GM18907 (cell line): ENCODE results near the gene MYO5A.
"Not testable (repeated sequence)": the region's sequence is repeated elsewhere in the genome, so short reads cannot be mapped to it uniquely, and the experiment has no call there.

Experiments used
- ATAC-seq: cut with Tn5 transposase; IDR thresholded peaks from one replicate; pipeline ENCODE4 v1.9.1; 2021; ENCODE audit warnings: mild to moderate bottlenecking, moderate library complexity; ENCODE audit not compliant: unreplicated experiment

The MYO5A gene

GRCh38 chr15:52466134-52466701, 62.5 kb downstream of the MYO5A start:
- ATAC-seq, result peak; percentile 88

DNA sequence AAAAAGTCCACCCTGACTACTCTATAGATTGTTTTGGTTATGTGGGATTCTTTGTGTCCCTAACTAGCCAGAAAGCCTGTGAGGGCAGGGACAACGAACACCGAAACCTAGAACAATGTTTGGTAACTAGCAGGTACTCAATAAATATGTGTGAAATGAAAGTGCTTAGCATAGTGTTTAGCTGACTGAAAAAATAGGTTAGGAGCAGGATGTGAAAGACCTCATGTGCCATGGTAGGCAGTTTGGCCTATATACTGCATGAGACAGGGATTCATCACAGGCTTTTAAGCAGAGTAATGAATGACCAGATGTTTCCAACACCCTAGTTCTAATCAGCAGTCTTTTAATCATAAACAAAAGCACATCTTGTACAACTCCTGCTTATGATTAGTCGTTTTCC, 64.2 kb downstream of the MYO5A start:
- peak; percentile 74 for ATAC-seq

- peak; percentile 3 for ATAC-seq
These were observed 64.6 kb downstream of the MYO5A start for GRCh38 chr15:52464040-52464439.

- ATAC-seq, result no peak
These were observed 65.0 kb downstream of the MYO5A start for GRCh38 chr15:52463638-52464037.

DNA sequence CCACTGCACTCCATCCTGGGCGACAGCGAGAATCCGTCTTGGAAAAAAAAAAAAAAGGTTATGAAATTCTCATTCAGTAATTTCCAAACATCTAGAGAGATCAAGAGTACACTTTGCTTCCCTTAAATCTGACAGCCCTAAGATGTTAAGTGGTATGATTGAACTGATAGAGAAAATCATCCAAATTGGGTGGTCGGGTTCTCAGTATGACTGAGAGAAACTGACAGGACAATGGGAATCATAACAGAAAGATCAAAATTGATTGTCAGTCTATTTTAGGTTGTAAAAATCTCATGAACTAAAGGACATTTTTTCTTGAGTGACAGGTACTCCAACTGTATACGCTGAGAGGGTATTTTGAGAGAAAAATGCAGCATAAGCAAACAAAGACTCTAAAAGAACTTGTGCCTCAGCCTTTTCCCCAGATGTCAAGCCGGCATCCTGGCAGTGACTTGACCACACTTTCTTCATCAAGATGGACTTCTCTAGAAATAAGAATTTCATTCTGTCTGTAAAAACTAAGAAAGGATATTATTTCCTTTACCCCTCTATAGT, 65.8 kb downstream of the MYO5A start:
- ATAC-seq, result no peak

- not testable (repeated sequence) for ATAC-seq
These were observed 69.0 kb downstream of the MYO5A start for GRCh38 chr15:52459701-52460100.

- not testable (repeated sequence) for ATAC-seq
These were observed 69.4 kb downstream of the MYO5A start for GRCh38 chr15:52459265-52459664.

DNA sequence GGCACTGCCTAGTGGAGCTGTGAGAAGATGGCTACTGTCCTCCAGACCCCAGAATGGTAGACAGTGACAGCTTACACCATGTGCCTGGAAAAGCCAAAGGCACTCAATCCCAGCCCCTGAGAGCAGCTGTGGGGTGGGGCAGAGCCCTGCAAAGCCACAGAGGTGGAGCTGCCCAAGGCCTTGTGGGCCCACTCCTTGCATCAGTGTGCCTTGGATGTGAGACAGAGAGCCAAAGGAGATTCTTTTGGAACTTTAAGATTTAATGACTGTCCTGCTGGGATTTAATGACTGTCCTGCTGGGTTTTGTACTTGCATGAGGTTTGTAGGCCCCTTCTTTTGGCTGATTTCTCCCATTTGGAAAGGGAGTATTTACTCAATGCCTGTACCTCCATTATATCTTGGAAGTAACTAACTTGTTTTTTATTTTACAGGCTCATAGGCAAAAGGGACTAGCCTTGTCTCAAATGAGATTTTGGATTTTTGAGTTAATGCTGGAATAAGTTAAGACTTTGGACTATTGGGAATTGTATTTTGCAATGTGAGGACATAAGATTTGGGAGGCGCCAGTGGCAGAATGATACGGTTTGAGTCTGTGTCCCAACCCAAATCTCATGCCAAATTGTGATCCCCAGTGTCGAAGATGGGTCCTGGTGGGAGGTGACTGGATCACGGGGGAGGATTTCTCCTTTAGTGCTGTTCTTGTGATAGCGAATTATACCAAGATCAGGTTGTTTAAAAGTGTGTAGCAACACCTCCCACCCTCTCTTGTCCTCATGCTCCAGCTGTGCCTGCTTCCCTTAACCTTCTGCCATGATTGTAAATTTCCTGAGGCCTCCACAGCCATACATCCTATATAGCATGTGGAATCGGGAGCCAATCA, 80.4 kb downstream of the MYO5A start:
- no peak for ATAC-seq

GRCh38 chr15:52445954-52446353, 82.7 kb downstream of the MYO5A start:
- no peak for ATAC-seq

DNA sequence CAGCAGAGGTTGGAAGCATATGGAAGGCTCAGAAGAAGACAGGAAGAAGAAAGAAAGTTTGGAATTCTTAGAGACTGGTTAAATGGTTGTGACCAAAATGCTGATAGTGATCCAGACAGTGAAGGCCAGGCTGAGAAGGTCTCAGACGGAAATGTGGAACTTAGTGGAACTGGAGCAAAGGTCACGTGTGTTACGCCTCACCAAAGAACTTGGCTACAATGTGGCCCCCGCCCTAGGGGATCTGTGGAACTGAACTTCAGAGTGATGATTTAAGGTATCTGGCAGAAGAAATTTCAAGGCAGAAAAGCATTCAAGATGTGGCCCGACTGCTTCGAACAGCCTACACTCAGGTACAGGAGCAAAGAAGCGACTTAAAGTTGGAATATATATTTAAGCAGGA, 83.1 kb downstream of the MYO5A start:
- no peak for ATAC-seq

GRCh38 chr15:52443205-52443604, 85.5 kb downstream of the MYO5A start:
- ATAC-seq, result not testable (repeated sequence)

GRCh38 chr15:52441841-52442240, 86.8 kb downstream of the MYO5A start:
- ATAC-seq, result no peak

GRCh38 chr15:52440946-52441345, 87.7 kb downstream of the MYO5A start:
- ATAC-seq, result no peak

- ATAC-seq, result no peak
These were observed 88.3 kb downstream of the MYO5A start for GRCh38 chr15:52440414-52440813.

- no peak for ATAC-seq
These were observed 89.2 kb downstream of the MYO5A start for GRCh38 chr15:52439470-52439869.

GRCh38 chr15:52439042-52439441, 89.6 kb downstream of the MYO5A start:
- not testable (repeated sequence) for ATAC-seq

DNA sequence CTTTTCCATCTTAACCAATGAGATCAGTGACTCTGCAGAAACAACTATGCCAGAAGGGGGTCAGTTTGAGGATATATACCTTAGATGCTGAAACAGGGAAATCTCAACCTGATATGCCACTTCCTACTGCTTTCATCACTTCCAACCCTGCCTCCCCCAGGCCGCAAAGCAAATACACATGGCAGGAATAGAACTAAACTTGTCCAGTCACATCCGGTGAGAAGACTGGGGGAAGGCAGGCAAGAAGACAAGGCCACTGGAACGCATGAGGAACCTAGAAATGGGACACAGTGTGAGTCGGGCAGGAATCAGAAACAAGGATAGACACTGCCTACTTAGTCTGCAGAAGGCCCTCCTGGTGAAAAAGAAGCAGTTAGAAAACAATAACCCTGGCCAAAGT, 90.6 kb downstream of the MYO5A start:
- no peak for ATAC-seq

DNA sequence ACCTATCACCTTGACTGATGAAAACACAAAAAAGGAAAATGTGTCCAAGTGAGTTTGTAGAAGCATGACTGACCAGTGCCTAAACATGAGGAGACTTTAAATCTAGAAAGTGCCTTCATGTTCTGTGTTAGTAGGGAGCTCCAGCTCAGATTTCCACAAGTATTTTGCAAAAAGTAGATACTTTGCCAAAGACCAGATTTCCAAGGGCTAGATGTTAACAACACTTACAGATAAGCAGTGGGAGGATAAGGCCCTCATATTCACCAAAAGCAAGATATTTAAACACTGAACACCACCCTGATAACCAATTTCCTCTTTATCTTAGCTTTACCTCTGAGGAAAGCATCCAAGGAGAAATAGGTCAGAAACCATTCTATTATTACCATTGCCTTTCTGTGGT, 91.0 kb downstream of the MYO5A start:
- ATAC-seq, result no peak

DNA sequence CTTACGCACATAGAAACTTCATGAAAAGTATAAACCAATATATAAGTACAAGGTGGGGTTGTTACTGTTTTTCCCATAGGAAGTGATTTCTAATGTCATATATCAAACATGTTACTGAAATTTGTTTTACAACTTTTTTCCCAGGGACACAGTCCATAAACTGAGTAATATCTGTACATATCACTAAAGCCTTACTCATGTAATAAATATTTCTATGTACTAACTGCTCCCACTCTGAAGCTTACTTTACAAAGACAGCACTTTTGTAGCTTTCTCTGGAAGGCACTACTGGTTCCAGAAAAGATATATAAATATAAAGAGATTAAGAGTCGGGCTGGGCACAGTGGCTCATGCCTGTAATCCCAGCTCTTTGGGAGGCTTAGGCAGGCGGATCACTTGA, 91.7 kb downstream of the MYO5A start:
- ATAC-seq, result no peak

- ATAC-seq, result no peak
These were observed 93.8 kb downstream of the MYO5A start for GRCh38 chr15:52434885-52435284.

GRCh38 chr15:52428297-52428696, 100.4 kb downstream of the MYO5A start:
- ATAC-seq, result no peak

DNA sequence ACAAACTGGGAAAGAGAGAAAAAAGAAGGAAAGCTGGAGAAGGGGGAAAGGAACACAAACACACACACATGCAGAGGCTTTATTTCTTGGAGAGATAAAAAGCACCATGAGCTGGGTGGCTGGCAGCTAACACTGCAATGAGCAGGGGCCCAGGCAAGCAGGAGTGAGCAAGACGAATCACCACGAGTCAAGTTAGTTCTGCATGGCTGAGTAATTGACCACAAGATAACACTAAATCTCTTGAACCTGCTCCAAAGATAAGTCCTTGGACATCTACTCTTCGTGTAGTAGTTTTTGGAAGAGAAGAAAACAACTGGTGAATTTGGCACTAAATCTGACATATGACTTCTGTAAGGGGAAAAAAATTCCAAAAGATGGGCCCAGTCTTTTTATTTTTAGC, 100.9 kb downstream of the MYO5A start:
- no peak for ATAC-seq
